HG02973 (cell line): Measurements from ENCODE around the gene ATP5MC2.
A peak's percentile ranks its signal among the peaks of the same experiment; 100 is the strongest.
"Not testable (repeated sequence)": the region's sequence is repeated elsewhere in the genome, so short reads cannot be mapped to it uniquely, and the experiment has no call there.

ENCODE experiments used
- ATAC-seq: cut with Tn5 transposase; IDR thresholded peaks from one replicate; pipeline ENCODE4 v1.9.1; 2021; ENCODE audit warnings: moderate library complexity; ENCODE audit not compliant: unreplicated experiment

ATP5MC2 gene

GRCh38 chr12:53675701-53676607 lies at the start of gene ATP5MC2:
TSS of gene ATP5MC2 (minus strand) at chr12:53676083. CDS start at chr12:53672614, 3,469 bp downstream.
- peak; percentile 93 for ATAC-seq

- no peak for ATAC-seq
These were observed 46.7 kb upstream of the ATP5MC2 start for GRCh38 chr12:53722450-53723041.

- ATAC-seq = no peak
These were observed 45.1 kb upstream of the ATP5MC2 start for GRCh38 chr12:53720946-53721345.

GRCh38 chr12:53719649-53720048 lies 43.8 kb upstream of the ATP5MC2 start:
- no peak for ATAC-seq

- ATAC-seq = not testable (repeated sequence)
These were observed 42.7 kb upstream of the ATP5MC2 start for GRCh38 chr12:53718567-53718966.

- ATAC-seq = no peak
These were observed 41.4 kb upstream of the ATP5MC2 start for GRCh38 chr12:53717319-53717718.

- no peak for ATAC-seq
These were observed 38.1 kb upstream of the ATP5MC2 start for GRCh38 chr12:53714004-53714403.

GRCh38 chr12:53713516-53713915 lies 37.6 kb upstream of the ATP5MC2 start:
- ATAC-seq = no peak

- no peak for ATAC-seq
These were observed 36.3 kb upstream of the ATP5MC2 start for GRCh38 chr12:53712059-53712643.

GRCh38 chr12:53710091-53710490 lies 34.2 kb upstream of the ATP5MC2 start:
- ATAC-seq = no peak

GRCh38 chr12:53709671-53710070 lies 33.8 kb upstream of the ATP5MC2 start:
- no peak for ATAC-seq

GRCh38 chr12:53706080-53706479 lies 30.2 kb upstream of the ATP5MC2 start:
- no peak for ATAC-seq

GRCh38 chr12:53703756-53704155 lies 27.9 kb upstream of the ATP5MC2 start:
- ATAC-seq = no peak

GRCh38 chr12:53701518-53702264 lies 25.8 kb upstream of the ATP5MC2 start:
- ATAC-seq = no peak

GRCh38 chr12:53700567-53700966 lies 24.7 kb upstream of the ATP5MC2 start:
- no peak for ATAC-seq

- no peak for ATAC-seq
These were observed 23.8 kb upstream of the ATP5MC2 start for GRCh38 chr12:53699678-53700025.

GRCh38 chr12:53698948-53699677 lies 23.2 kb upstream of the ATP5MC2 start:
- no peak for ATAC-seq

- ATAC-seq = no peak
These were observed 20.9 kb upstream of the ATP5MC2 start for GRCh38 chr12:53696655-53697331.

- ATAC-seq = no peak
These were observed 20.4 kb upstream of the ATP5MC2 start for GRCh38 chr12:53696285-53696654.
